IMR-90 (cell line): ENCODE measurements around the gene MEGF11. TPM values are rescaled to one million over a fixed set of nuclear protein-coding genes. Genes with fewer than 3 reads are reported as not detected.

Experiments used
- ATAC-seq: fragments of 200-7000 bp; cut with Tn5 transposase; 2 replicates; pipeline ENCODE4 v1.9.1; 2020; ENCODE audit warnings: low read depth, mild to moderate bottlenecking, moderate library complexity
- BruUV-seq: library from RNA; stranded (reverse); fragments of 400-500 nt; replicated peaks from 2 replicates; lab custom pipeline; 2021; lab: Mats Ljungman, UMichigan
- CTCF ChIA-PET: fragments of 300-600 bp; formaldehyde crosslinking; extraction: SDS; loops from one replicate; lab custom pipeline; 2021; ENCODE audit warnings: antibody characterized with exemption; lab: Yijun Ruan, JAX
- POLR2A ChIA-PET: fragments of 300-600 bp; sonication (Branson Sonifier 250); formaldehyde crosslinking; loops from one replicate; lab custom pipeline; 2022; ENCODE audit warnings: antibody characterized with exemption; ENCODE audit not compliant: unreplicated experiment; lab: Charles Lee
- DNase-seq: peaks from one replicate; pipeline ENCODE4 v3.0.0; 2013
- H2AFZ ChIP-seq: replicated peaks from 2 replicates; pipeline ENCODE3; 2013; ENCODE audit warnings: low read length, mild to moderate bottlenecking; ENCODE audit not compliant: poor library complexity
- H2AK5ac ChIP-seq: 2 replicates; pipeline ENCODE4 v1.6.1; 2013; ENCODE audit warnings: low read depth, low read length, inconsistent platforms
- H2AK9ac ChIP-seq: replicated peaks from 2 replicates; pipeline ENCODE3; 2013; ENCODE audit warnings: mild to moderate bottlenecking, low read depth, low read length, moderate library complexity; ENCODE audit not compliant: poor library complexity
- H2BK120ac ChIP-seq: 2 replicates; pipeline ENCODE4 v1.6.1; 2013; ENCODE audit warnings: low read depth, low read length, inconsistent platforms
- H2BK15ac ChIP-seq: 3 replicates; pipeline ENCODE4 v1.6.1; 2013; ENCODE audit warnings: low read depth, low read length, inconsistent platforms
- H2BK20ac ChIP-seq: 2 replicates; pipeline ENCODE4 v1.6.1; 2013; ENCODE audit warnings: low read depth, mild to moderate bottlenecking, inconsistent platforms, low read length, moderate library complexity
- H2BK5ac ChIP-seq: 2 replicates; pipeline ENCODE4 v1.6.1; 2013; ENCODE audit warnings: mild to moderate bottlenecking, low read depth, low read length, inconsistent platforms; ENCODE audit not compliant: poor library complexity, severe bottlenecking
- H3K14ac ChIP-seq: replicated peaks from 2 replicates; pipeline ENCODE4 v1.6.1; 2013; ENCODE audit warnings: low read depth, low read length, inconsistent platforms
- H3K18ac ChIP-seq: 2 replicates; pipeline ENCODE4 v1.6.1; 2013; ENCODE audit warnings: low read depth, low read length, control low read depth
- H3K23ac ChIP-seq: 2 replicates; pipeline ENCODE4 v1.6.1; 2013; ENCODE audit warnings: low read depth, low read length, inconsistent platforms
- H3K27ac ChIP-seq: 2 replicates; pipeline ENCODE4 v1.5.1; 2013; ENCODE audit warnings: mild to moderate bottlenecking, control low read depth, low read length; ENCODE audit not compliant: insufficient read depth
- H3K27me3 ChIP-seq: 2 replicates; pipeline ENCODE4 v1.6.1; 2013; ENCODE audit warnings: low read length; ENCODE audit not compliant: control insufficient read depth, insufficient read depth
- H3K36me3 ChIP-seq: 2 replicates; pipeline ENCODE4 v1.6.1; 2013; ENCODE audit warnings: low read length, mixed read lengths; ENCODE audit not compliant: control insufficient read depth, insufficient read depth
- H3K4ac ChIP-seq: 2 replicates; pipeline ENCODE4 v1.6.1; 2013; ENCODE audit warnings: low read depth, low read length, inconsistent platforms
- H3K4me1 ChIP-seq: 2 replicates; pipeline ENCODE4 v1.6.1; 2013; ENCODE audit warnings: low read length, mixed read lengths; ENCODE audit not compliant: control insufficient read depth, insufficient read depth
- H3K4me2 ChIP-seq: 2 replicates; pipeline ENCODE4 v1.6.1; 2013; ENCODE audit warnings: low read depth, mild to moderate bottlenecking, control low read depth, low read length, moderate library complexity
- H3K4me3 ChIP-seq: 2 replicates; pipeline ENCODE4 v1.5.1; 2013; ENCODE audit warnings: low read depth, mild to moderate bottlenecking, control low read depth, low read length, moderate library complexity; ENCODE audit not compliant: insufficient read depth
- H3K56ac ChIP-seq: 2 replicates; pipeline ENCODE4 v1.6.1; 2013; ENCODE audit warnings: low read length, inconsistent platforms; ENCODE audit not compliant: insufficient read depth; ENCODE audit errors: extremely low read depth
- H3K79me1 ChIP-seq, 2 experiments: 2 replicates each; pipeline ENCODE4 v1.6.1; 2013; ENCODE audit warnings: low read length in 2 of 2, inconsistent platforms in 1 of 2, low read depth in 1 of 2
- H3K9ac ChIP-seq: 2 replicates; pipeline ENCODE4 v1.6.1; 2013; ENCODE audit warnings: low read depth, low read length, control low read depth
- H3K9me1 ChIP-seq: 2 replicates; pipeline ENCODE4 v1.6.1; 2013; ENCODE audit warnings: low read length, inconsistent platforms; ENCODE audit not compliant: insufficient read depth
- H3K9me3 ChIP-seq: 2 replicates; pipeline ENCODE4 v1.6.1; 2013; ENCODE audit warnings: low read length; ENCODE audit not compliant: control insufficient read depth, insufficient read depth
- H4K20me1 ChIP-seq: 2 replicates; pipeline ENCODE4 v1.6.1; 2013; ENCODE audit warnings: low read length, inconsistent platforms; ENCODE audit not compliant: insufficient read depth
- H4K5ac ChIP-seq: 2 replicates; pipeline ENCODE4 v1.6.1; 2013; ENCODE audit warnings: mild to moderate bottlenecking, low read depth, low read length, control low read depth
- H4K8ac ChIP-seq, 2 experiments: 2 replicates each; pipeline ENCODE4 v1.6.1; 2013; ENCODE audit warnings: low read depth in 2 of 2, low read length in 2 of 2, control low read depth in 1 of 2, inconsistent platforms in 1 of 2
- H4K91ac ChIP-seq: 2 replicates; pipeline ENCODE4 v1.6.1; 2013; ENCODE audit warnings: low read depth, low read length, inconsistent platforms; ENCODE audit not compliant: insufficient read depth
- NFE2L2 ChIP-seq: fragments of 150-350 bp; IDR thresholded peaks from 2 replicates; pipeline ENCODE4 v1.6.1; 2016; ENCODE audit warnings: low read depth, mild to moderate bottlenecking, low read length
- RFX5 ChIP-seq: IDR thresholded peaks from 2 replicates; pipeline ENCODE4 v1.8.0; 2012; ENCODE audit warnings: low read depth, mild to moderate bottlenecking, low read length, moderate library complexity
- WGBS, 2 experiments: methylation state at CpG; one replicate each; pipeline versions ENCODE4 v1.1.5 to v1.1.7; 2013; ENCODE audit warnings: missing lambda C conversion rate in 2 of 2; ENCODE audit not compliant: insufficient read length in 1 of 2; ENCODE audit errors: extremely low coverage in 2 of 2; 5-methylcytosine and 5-hydroxymethylcytosine counted together
- dilution Hi-C: fragments of 300-500 bp; cut with HindIII; formaldehyde crosslinking; loops from one replicate; pipeline ENCODE4 v1.14.3; 2018; ENCODE audit warnings: low sequenced_read_pairs; ENCODE audit not compliant: unreplicated experiment
- in situ Hi-C: fragments of 300-500 bp; cut with MboI; formaldehyde crosslinking; loops from 3 replicates; pipeline ENCODE4 v1.14.3; 2019; ENCODE audit warnings: low sequenced_read_pairs, inconsistent platforms, mixed read lengths
- intact Hi-C: fragments of 100-400 bp; cut with micrococcal nuclease; formaldehyde crosslinking; loops from 2 replicates; pipeline ENCODE4 v1.10.0; 2022
- polyA plus RNA-seq, 3 experiments: library from polyadenylated mRNA; depleted of rRNA; stranded (reverse); fragments of >200 nt; gene quantifications; 2 replicates each; pipeline ENCODE4 v1.2.3, GENCODE V29; 2012; ENCODE audit warnings: low replicate concordance in 1 of 3
- total RNA-seq: library from RNA; depleted of rRNA; stranded (reverse); fragments of >200 nt; gene quantifications from 2 replicates; pipeline ENCODE4 v1.2.3, GENCODE V29; 2012

Gene MEGF11
- total and polyA plus RNA-seq, 2 of the 4 experiments (the other 2 are of a cell fraction): not detected

- Histone ChIP-seq H3K4me2 (no peak overlapping the region), H4K20me1 (no peaks in the 10 kb centered on the region), H4K8ac (no peak overlapping the region), H3K18ac (no peak overlapping the region), H2AK9ac (no peak overlapping the region), H2AK5ac (no peak overlapping the region), H3K14ac (no peak overlapping the region), H4K91ac (no peak overlapping the region), H2BK15ac (no peak overlapping the region), H3K27ac (no peak overlapping the region), H3K4me3 (no peak overlapping the region), H3K4ac (no peak overlapping the region), H3K9ac (no peak overlapping the region), H3K79me1 (no peaks in the 10 kb centered on the region), H3K56ac (no peak overlapping the region), H2BK120ac (no peak overlapping the region), H3K36me3 (no peaks in the 10 kb centered on the region), H3K9me1 (no peaks in the 10 kb centered on the region), H2AFZ (no peak overlapping the region), H2BK5ac (no peak overlapping the region), H3K27me3 (peaks cover 28% of the 10 kb centered on the region), H2BK20ac (no peak overlapping the region), H4K5ac (no peak overlapping the region), H3K4me1 (no peaks in the 10 kb centered on the region), H3K9me3 (no peaks in the 10 kb centered on the region; the same call in 1 of the 2 replicates), H3K23ac (no peak overlapping the region)
- in situ Hi-C loops: no loop called here
- BruUV-seq: no TSS peak
- POLR2A ChIA-PET: no interaction called here
- no CpG with 5 or more reads among the region's 4 CpGs for WGBS, 2 experiments
- dilution Hi-C loops: no loop called here
- CTCF ChIA-PET: interaction anchor here (0.6 kb wide), 1 partner anchor 1808 kb away, joined by 6 read pairs; no protein-coding TSS in a partner anchor
- DNase-seq (no peak), ATAC-seq (no peak)
- intact Hi-C loops: no loop called here
- TF ChIP-seq RFX5 (no peak), NFE2L2 (no peak)
Observed at GRCh38 chr15:66066005-66066404, 187.5 kb downstream of the MEGF11 start.
